ENCODE results near the gene NSMF. TPM values are rescaled to one million over a fixed set of nuclear protein-coding genes. Genes with fewer than 3 reads are reported as not detected.

The NSMF gene
- total RNA-seq, 2 experiments from 2014 or later = 104 to 109 TPM

- H3K4me3 ChIP-seq (ENCODE audit: low read length) = no peak overlapping the region
- H3K27ac ChIP-seq (ENCODE audit: low read depth in 1 of 2, low read length in 2 of 2) = no peak overlapping the region
- Mint-ChIP-seq H3K27ac (no peak overlapping the region), H3K4me1 (ENCODE audit: low read depth) (no peaks in the 10 kb centered on the region), H3K4me3 (no peak overlapping the region), H3K27me3 (peaks cover 5% of the 10 kb centered on the region), H3K9me3 (no peaks in the 10 kb centered on the region), H3K36me3 (ENCODE audit: low read depth) (peaks cover 8% of the 10 kb centered on the region)
- ATAC-seq (ENCODE audit: poor library complexity) (no peak), DNase-seq (no peak)
- ChIA-PET POLR2A (no interaction called here), CTCF (no interaction called here)
- no peaks in the 10 kb centered on the region for H3K9me3 ChIP-seq (ENCODE audit: control insufficient read depth in 1 of 2, insufficient read depth in 1 of 2, low read length in 2 of 2)
- H3K4me1 ChIP-seq (ENCODE audit: insufficient read depth, low read length) = peaks cover 13% of the 10 kb centered on the region
- H3K27me3 ChIP-seq (ENCODE audit: control insufficient read depth in 1 of 2, insufficient read depth in 2 of 2, low read length in 2 of 2) = peaks cover 0 to 10% of the 10 kb centered on the region in 2 experiments
- no peak for TF ChIP-seq CTCF (IDR thresholded peaks at IDR 0.05)
- H3K36me3 ChIP-seq (ENCODE audit: insufficient read depth, low read length) = peaks cover 3% of the 10 kb centered on the region
- intact Hi-C loops (cut with DNase I, micrococcal nuclease) = loop anchor here in 1 of 2 experiments (5.0 kb wide), 1 partner anchor 413 kb away; the partner anchor contains the start of gene PAXX
These were observed 54.1 kb downstream of the NSMF start for GRCh38 chr9:137404961-137405567.

DNA sequence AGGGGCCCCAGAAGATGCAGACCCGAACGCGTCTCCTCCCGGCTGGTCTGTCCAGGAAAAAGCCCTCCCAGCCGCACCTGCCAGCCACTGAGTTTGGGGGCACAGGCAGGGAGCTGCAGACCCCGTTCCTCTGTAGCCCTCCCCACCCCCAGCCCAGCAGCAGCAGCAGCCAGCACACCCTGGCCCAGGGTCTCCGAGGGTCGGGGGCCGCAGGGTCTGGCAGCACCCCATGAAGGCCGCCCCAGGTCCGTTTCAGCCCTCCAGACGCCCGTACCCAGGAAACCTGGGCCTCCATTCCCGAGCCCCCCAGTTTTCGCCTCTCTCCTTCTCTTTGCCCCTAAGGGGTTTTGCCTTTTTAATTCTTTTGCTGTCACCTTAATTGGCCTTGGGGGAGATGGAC, 55.9 kb downstream of the NSMF start:
- ATAC-seq (ENCODE audit: poor library complexity) (no peak), DNase-seq (no peak)
- H3K9me3 ChIP-seq (ENCODE audit: control insufficient read depth in 1 of 2, insufficient read depth in 1 of 2, low read length in 2 of 2) = no peaks in the 10 kb centered on the region
- Mint-ChIP-seq H3K27me3 (no peaks in the 10 kb centered on the region), H3K4me1 (ENCODE audit: low read depth) (no peaks in the 10 kb centered on the region), H3K27ac (no peak overlapping the region), H3K9me3 (no peaks in the 10 kb centered on the region), H3K36me3 (ENCODE audit: low read depth) (peaks cover 8% of the 10 kb centered on the region), H3K4me3 (no peak overlapping the region)
- ChIA-PET CTCF (no interaction called here), POLR2A (no interaction called here)
- H3K4me1 ChIP-seq (ENCODE audit: insufficient read depth, low read length) = peaks cover 13% of the 10 kb centered on the region
- no peak overlapping the region for H3K27ac ChIP-seq (ENCODE audit: low read depth in 1 of 2, low read length in 2 of 2)
- intact Hi-C loops (cut with DNase I, micrococcal nuclease) = no loop called here
- peaks cover 0 to 10% of the 10 kb centered on the region in 2 experiments for H3K27me3 ChIP-seq (ENCODE audit: control insufficient read depth in 1 of 2, insufficient read depth in 2 of 2, low read length in 2 of 2)
- H3K4me3 ChIP-seq (ENCODE audit: low read length) = no peak overlapping the region
- TF ChIP-seq CTCF (IDR thresholded peaks at IDR 0.05) = no peak
- peaks cover 3% of the 10 kb centered on the region for H3K36me3 ChIP-seq (ENCODE audit: insufficient read depth, low read length)

- H3K27ac ChIP-seq (ENCODE audit: low read depth in 1 of 2, low read length in 2 of 2) = no peak overlapping the region
- no peak for ATAC-seq (ENCODE audit: poor library complexity)
- H3K36me3 Mint-ChIP-seq (ENCODE audit: low read depth) = peaks cover 8% of the 10 kb centered on the region
- no peaks in the 10 kb centered on the region for H3K4me1 Mint-ChIP-seq (ENCODE audit: low read depth)
- no peaks in the 10 kb centered on the region for H3K9me3 Mint-ChIP-seq
- ChIA-PET POLR2A (no interaction called here), CTCF (no interaction called here)
- H3K36me3 ChIP-seq (ENCODE audit: insufficient read depth, low read length) = peaks cover 3% of the 10 kb centered on the region
- H3K9me3 ChIP-seq (ENCODE audit: control insufficient read depth in 1 of 2, insufficient read depth in 1 of 2, low read length in 2 of 2) = no peaks in the 10 kb centered on the region
- no peak overlapping the region for H3K4me3 Mint-ChIP-seq
- TF ChIP-seq CTCF (IDR thresholded peaks at IDR 0.05) = no peak
- peaks cover 13% of the 10 kb centered on the region for H3K4me1 ChIP-seq (ENCODE audit: insufficient read depth, low read length)
- no peak overlapping the region for H3K4me3 ChIP-seq (ENCODE audit: low read length)
- H3K27me3 ChIP-seq (ENCODE audit: control insufficient read depth in 1 of 2, insufficient read depth in 2 of 2, low read length in 2 of 2) = peaks cover 0 to 10% of the 10 kb centered on the region in 2 experiments
- H3K27me3 Mint-ChIP-seq = no peaks in the 10 kb centered on the region
- intact Hi-C loops (cut with DNase I, micrococcal nuclease) = no loop called here
- H3K27ac Mint-ChIP-seq = no peak overlapping the region
- no peak for DNase-seq
These were observed 56.4 kb downstream of the NSMF start for GRCh38 chr9:137402746-137403145.
